Measurements from ENCODE around the gene CBX4.

- TF ChIP-seq ZNF146 (tag by site-specific recombination; IDR thresholded peaks at IDR 0.05), result no peak
- TF ChIP-seq CTCF (tag by site-specific recombination; IDR thresholded peaks at IDR 0.05), result peak; percentile 10
- no peak for TF ChIP-seq ELK4 (IDR thresholded peaks at IDR 0.05; ENCODE audit: borderline replicate concordance, low read depth, low read length)
- no peak for TF ChIP-seq ZNF677 (tag by site-specific recombination; IDR thresholded peaks at IDR 0.05)
- no peak for TF ChIP-seq ZBTB7A (tag by site-specific recombination; IDR thresholded peaks at IDR 0.05; ENCODE audit: low read depth)
- no peak for TF ChIP-seq ZSCAN5A (tag by site-specific recombination; IDR thresholded peaks at IDR 0.05)
- no peak for TF ChIP-seq ZNF776 (tag by site-specific recombination; IDR thresholded peaks at IDR 0.05; ENCODE audit: borderline replicate concordance)
- no peak for TF ChIP-seq PATZ1 (tag by site-specific recombination; IDR thresholded peaks at IDR 0.05)
- TF ChIP-seq ZNF112 (tag by site-specific recombination; IDR thresholded peaks at IDR 0.05), result no peak
- TF ChIP-seq BCL11A (tag by site-specific recombination; IDR thresholded peaks at IDR 0.05; ENCODE audit: low read depth), result no peak
Observed at GRCh38 chr17:79806446-79806760, 32.8 kb downstream of the CBX4 start.
